ENCODE data around the gene PSME3. TPM values are rescaled to one million over a fixed set of nuclear protein-coding genes. Genes with fewer than 3 reads are reported as not detected.
A peak's percentile ranks its signal among the peaks of the same experiment; 100 is the strongest.

The PSME3 gene
- total and polyA plus RNA-seq, 11 donors, result 47.4 to 157 (median 67.7) TPM

DNA sequence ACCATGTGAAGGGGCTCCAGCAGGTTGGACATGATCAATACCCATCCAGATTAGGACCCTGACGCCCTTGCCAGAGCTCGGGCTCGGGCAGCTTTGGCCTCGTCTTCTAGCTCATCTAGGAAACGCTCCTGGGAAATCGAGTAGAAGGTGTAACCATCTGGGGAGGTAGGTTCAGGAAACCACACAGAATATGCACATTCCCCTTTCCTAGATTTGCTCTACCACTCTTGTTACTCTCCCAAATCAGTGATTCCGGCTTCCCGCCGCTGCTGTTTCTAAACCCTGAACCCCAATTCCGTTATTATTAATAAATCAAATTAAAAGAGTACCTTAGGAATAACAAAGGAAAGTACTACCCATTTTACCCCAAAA is 35.2 kb upstream of the PSME3 start:
- WGBS, 4 donors, result 17 to 27% (median 23%) methylated on average over 10 of the region's 10 CpGs
- no peak for DNase-seq
- Histone ChIP-seq H3K9me3 (no peaks in the 10 kb centered on the region), H3K27me3 (no peaks in the 10 kb centered on the region), H3K36me3 (peaks cover 0 to 18% (median 4%) of the 10 kb centered on the region in 9 donors), H3K4me1 (peaks cover 3 to 25% (median 16%) of the 10 kb centered on the region in 12 donors), H3K27ac (peak overlapping the region in 11 of 12 donors; percentile 76 to 89 (median 80)), H3K4me3 (peak overlapping the region; percentile 71 to 96 (median 91))
- TF ChIP-seq POLR2A (IDR thresholded peaks at IDR 0.05), result no peak
- TF ChIP-seq, protein P1, sequence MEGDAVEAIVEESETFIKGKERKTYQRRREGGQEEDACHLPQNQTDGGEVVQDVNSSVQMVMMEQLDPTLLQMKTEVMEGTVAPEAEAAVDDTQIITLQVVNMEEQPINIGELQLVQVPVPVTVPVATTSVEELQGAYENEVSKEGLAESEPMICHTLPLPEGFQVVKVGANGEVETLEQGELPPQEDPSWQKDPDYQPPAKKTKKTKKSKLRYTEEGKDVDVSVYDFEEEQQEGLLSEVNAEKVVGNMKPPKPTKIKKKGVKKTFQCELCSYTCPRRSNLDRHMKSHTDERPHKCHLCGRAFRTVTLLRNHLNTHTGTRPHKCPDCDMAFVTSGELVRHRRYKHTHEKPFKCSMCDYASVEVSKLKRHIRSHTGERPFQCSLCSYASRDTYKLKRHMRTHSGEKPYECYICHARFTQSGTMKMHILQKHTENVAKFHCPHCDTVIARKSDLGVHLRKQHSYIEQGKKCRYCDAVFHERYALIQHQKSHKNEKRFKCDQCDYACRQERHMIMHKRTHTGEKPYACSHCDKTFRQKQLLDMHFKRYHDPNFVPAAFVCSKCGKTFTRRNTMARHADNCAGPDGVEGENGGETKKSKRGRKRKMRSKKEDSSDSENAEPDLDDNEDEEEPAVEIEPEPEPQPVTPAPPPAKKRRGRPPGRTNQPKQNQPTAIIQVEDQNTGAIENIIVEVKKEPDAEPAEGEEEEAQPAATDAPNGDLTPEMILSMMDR (IDR thresholded peaks at IDR 0.05), result no peak
- intact Hi-C loops (cut with DNase I), result no loop called here
- ATAC-seq, result no peak

- WGBS, 4 donors, result 25 to 26% (median 26%) methylated on average over 61 to 66 of the region's 66 CpGs
- TF ChIP-seq POLR2A (IDR thresholded peaks at IDR 0.05), result no peak
- TF ChIP-seq, protein P1 (IDR thresholded peaks at IDR 0.05), result peak in 1 of 12 donors; percentile 3
- intact Hi-C loops (cut with DNase I), result no loop called here
These were observed 34.5 kb upstream of the PSME3 start, which contains the start of the genes CNTD1 and COA3 for GRCh38 chr17:42798383-42799380. CNTD1 (plus strand) TSS chr17:42798861; CDS start chr17:42799068, 207 bp downstream. COA3 (minus strand) TSS chr17:42798704; CDS start chr17:42798681, 23 bp downstream.

DNA sequence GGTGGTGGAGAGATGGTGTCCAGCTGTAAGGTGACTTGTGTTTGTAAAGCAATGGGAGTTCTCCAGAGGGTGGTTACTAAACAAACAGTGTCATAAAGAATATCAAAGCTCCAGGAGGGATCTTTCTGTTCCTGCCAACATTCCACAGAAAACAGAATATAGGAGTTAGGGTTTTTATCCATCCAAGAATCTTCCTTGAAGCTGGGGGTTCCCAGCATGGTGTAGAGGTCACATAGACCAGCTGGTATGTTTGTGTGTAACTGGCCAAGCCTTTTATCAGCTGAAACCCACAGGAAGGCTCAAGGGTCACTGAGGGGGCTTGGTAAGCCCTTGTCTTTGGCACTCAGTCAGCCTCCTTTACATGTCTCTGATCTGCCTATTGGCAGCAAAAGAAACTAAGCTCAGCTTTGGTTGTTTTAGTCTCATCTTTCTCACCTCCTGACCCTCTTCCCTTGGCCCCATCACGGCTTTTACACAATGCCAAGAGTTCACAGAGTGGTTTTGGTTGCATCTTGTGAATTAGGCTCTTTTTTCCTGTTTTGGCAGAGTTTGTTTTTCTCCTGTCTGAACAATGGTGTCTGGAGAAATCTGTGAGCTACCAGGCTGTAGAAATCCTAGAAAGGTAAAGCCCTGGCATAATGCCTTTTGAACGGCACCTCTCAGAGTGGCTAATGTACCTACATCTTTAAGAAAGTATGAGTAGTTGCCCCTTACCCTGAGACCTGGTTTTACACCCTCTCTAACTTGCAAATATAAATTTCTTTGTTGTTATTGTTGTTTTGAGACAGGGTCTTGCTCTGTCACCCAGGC is 29.9 kb upstream of the PSME3 start:
- Histone ChIP-seq H3K27ac (no peak overlapping the region), H3K4me1 (peaks cover 0 to 6% (median 4%) of the 10 kb centered on the region in 12 donors), H3K36me3 (no peaks in the 10 kb centered on the region), H3K9me3 (no peaks in the 10 kb centered on the region), H3K4me3 (no peak overlapping the region), H3K27me3 (no peaks in the 10 kb centered on the region)
- intact Hi-C loops (cut with DNase I), result no loop called here
- TF ChIP-seq POLR2A (IDR thresholded peaks at IDR 0.05), result no peak
- TF ChIP-seq, protein P1 (IDR thresholded peaks at IDR 0.05), result no peak
- ATAC-seq, result no peak
- DNase-seq, result no peak
- WGBS, 4 donors, result 54 to 77% (median 65%) methylated on average over 2 of the region's 2 CpGs

More at GRCh38 chr17:42798383-42799380, 34.5 kb upstream of the PSME3 start, which contains the start of the genes CNTD1 and COA3:
- no peaks in the 10 kb centered on the region for H3K9me3 ChIP-seq
- no peaks in the 10 kb centered on the region for H3K27me3 ChIP-seq
- peaks cover 3 to 25% (median 16%) of the 10 kb centered on the region in 12 donors for H3K4me1 ChIP-seq
- peaks cover 0 to 18% (median 4%) of the 10 kb centered on the region in 9 donors for H3K36me3 ChIP-seq
- H3K4me3 ChIP-seq, result peak within 1 kb of the TSS; percentile 71 to 96 (median 91)
- H3K27ac ChIP-seq, result peak within 1 kb of the TSS in 11 of 12 donors; percentile 76 to 89 (median 80)
- peak; percentile 96 to 99 (median 98) for ATAC-seq
- DNase-seq, result peak; percentile 87 to 93 (median 91)

All from heart left ventricle (tissue), 16 donors.